ENCODE measurements around the gene MPV17. TPM values are rescaled to one million over a fixed set of nuclear protein-coding genes. Genes with fewer than 3 reads are reported as not detected.

The MPV17 gene
- polyA plus RNA-seq, 1 donor (not counting 4 experiments of a cell fraction or from before 2014, with no cell fraction given), result 125 TPM

DNA sequence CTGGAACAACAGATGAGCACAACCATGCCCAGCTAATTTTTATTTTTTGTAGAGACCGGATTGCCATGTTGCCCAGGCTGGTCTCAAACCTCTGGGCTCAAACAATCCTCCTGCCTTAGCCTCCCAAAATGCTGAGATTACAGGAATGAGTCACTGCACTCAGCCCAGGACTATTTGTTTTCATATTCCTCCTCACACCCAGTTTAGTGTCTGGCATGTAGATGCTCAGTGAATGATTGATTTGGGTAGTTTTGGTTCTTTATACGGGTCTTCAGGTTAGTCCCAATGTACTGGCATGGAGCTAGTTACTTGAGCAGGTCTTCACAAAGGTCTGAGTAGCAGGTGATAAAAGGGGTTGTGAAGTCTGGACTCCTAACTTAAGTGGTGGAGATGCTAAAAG, 41.0 kb upstream of the MPV17 start:
- Histone ChIP-seq H3K27me3 (ENCODE audit: control insufficient read depth, extremely low read depth, insufficient read depth, low read length) (no peaks in the 10 kb centered on the region), H3K9me3 (ENCODE audit: control insufficient read depth, low read depth, low read length) (no peaks in the 10 kb centered on the region), H4K20me1 (ENCODE audit: control insufficient read depth, extremely low read depth, insufficient read depth, low read length) (no peaks in the 10 kb centered on the region), H3K9ac (ENCODE audit: control insufficient read depth, extremely low read depth, insufficient read depth, low read length) (no peak overlapping the region), H3K4me1 (ENCODE audit: control insufficient read depth, extremely low read depth, insufficient read depth, low read length) (peaks cover 3% of the 10 kb centered on the region), H3K27ac (ENCODE audit: control insufficient read depth, insufficient read depth, low read length) (no peak overlapping the region), H3K4me3 (ENCODE audit: control insufficient read depth in 2 of 3, extremely low read depth in 1 of 3, insufficient read depth in 2 of 3, low read depth in 1 of 3, low read length in 3 of 3) (no peak overlapping the region), H3K4me2 (ENCODE audit: control insufficient read depth, extremely low read depth, insufficient read depth, low read depth, low read length) (no peak overlapping the region), H2AFZ (ENCODE audit: control insufficient read depth, low read length) (no peak overlapping the region), H3K9me1 (ENCODE audit: control insufficient read depth, extremely low read depth, insufficient read depth, low read length) (no peaks in the 10 kb centered on the region), H3K79me2 (ENCODE audit: control insufficient read depth, insufficient read depth, low read length) (peaks cover 12% of the 10 kb centered on the region), H3K36me3 (ENCODE audit: control insufficient read depth in 2 of 2, extremely low read depth in 1 of 2, insufficient read depth in 2 of 2, low read length in 2 of 2) (peaks cover 26 to 34% of the 10 kb centered on the region in 2 experiments)
- DNase-seq (ENCODE audit: low read depth, low spot score) (no peak), FAIRE-seq (no peak)
- dilution Hi-C loops (cut with MboI; ENCODE audit: extremely low pct_ligation_motif_present, low sequenced_read_pairs), result no loop called here
- no peak for TF ChIP-seq EZH2 (IDR thresholded peaks at IDR 0.05; ENCODE audit: low read length)
- TF ChIP-seq, protein P1, sequence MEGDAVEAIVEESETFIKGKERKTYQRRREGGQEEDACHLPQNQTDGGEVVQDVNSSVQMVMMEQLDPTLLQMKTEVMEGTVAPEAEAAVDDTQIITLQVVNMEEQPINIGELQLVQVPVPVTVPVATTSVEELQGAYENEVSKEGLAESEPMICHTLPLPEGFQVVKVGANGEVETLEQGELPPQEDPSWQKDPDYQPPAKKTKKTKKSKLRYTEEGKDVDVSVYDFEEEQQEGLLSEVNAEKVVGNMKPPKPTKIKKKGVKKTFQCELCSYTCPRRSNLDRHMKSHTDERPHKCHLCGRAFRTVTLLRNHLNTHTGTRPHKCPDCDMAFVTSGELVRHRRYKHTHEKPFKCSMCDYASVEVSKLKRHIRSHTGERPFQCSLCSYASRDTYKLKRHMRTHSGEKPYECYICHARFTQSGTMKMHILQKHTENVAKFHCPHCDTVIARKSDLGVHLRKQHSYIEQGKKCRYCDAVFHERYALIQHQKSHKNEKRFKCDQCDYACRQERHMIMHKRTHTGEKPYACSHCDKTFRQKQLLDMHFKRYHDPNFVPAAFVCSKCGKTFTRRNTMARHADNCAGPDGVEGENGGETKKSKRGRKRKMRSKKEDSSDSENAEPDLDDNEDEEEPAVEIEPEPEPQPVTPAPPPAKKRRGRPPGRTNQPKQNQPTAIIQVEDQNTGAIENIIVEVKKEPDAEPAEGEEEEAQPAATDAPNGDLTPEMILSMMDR (optimal IDR thresholded peaks at IDR 0.05 in 1 of 3, IDR thresholded peaks at IDR 0.05 in 1 of 3, conservative IDR thresholded peaks at IDR 0.05 in 1 of 3; ENCODE audit: extremely low read depth in 1 of 3, insufficient read depth in 2 of 3, low read length in 3 of 3), result no peak

DNA sequence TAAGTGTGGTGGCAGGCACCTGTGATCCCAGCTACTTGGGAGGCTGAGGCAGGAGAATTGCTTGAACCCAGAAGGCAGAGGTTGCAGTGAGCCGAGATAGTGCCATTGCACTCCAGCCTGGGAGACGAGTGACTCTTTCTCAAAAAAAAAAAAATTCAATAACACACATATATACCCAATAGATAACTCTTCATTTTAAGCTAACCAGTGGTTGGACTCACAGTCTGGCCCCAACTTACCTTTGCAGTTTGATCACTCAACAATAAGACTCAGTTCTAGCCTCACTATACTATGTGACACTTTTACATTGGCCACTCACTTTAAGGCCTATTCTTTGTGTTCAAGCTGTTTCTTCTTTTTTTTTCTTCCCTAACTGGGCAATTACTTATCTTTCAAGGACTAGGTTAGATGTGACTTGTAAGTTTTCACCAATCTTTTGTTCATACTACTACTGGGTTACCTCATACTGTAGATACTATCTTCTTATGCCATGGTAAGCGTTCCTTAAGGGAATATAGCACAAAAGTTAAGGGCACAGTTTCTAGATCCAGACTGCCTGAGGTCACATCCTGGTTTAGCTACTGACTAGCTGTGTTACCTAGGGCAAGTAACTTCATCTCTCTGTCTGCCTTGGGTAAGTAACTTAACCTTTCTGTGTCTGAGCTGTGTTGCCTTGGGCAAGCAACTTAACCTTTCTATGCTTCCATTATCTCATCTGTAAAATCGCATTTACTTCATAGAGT, 40.0 kb upstream of the MPV17 start:
- no peaks in the 10 kb centered on the region for H3K9me3 ChIP-seq (ENCODE audit: control insufficient read depth, low read depth, low read length)
- no peaks in the 10 kb centered on the region for H3K27me3 ChIP-seq (ENCODE audit: control insufficient read depth, extremely low read depth, insufficient read depth, low read length)
- H3K36me3 ChIP-seq (ENCODE audit: control insufficient read depth in 2 of 2, extremely low read depth in 1 of 2, insufficient read depth in 2 of 2, low read length in 2 of 2), result peaks cover 24% of the 10 kb centered on the region in 2 experiments
- H3K4me2 ChIP-seq (ENCODE audit: control insufficient read depth, extremely low read depth, insufficient read depth, low read depth, low read length), result no peak overlapping the region
- H3K9me1 ChIP-seq (ENCODE audit: control insufficient read depth, extremely low read depth, insufficient read depth, low read length), result no peaks in the 10 kb centered on the region
- dilution Hi-C loops (cut with MboI; ENCODE audit: extremely low pct_ligation_motif_present, low sequenced_read_pairs), result no loop called here
- no peaks in the 10 kb centered on the region for H4K20me1 ChIP-seq (ENCODE audit: control insufficient read depth, extremely low read depth, insufficient read depth, low read length)
- no peak overlapping the region for H2AFZ ChIP-seq (ENCODE audit: control insufficient read depth, low read length)
- H3K9ac ChIP-seq (ENCODE audit: control insufficient read depth, extremely low read depth, insufficient read depth, low read length), result no peak overlapping the region
- H3K4me1 ChIP-seq (ENCODE audit: control insufficient read depth, extremely low read depth, insufficient read depth, low read length), result peaks cover 3% of the 10 kb centered on the region
- no peak overlapping the region for H3K27ac ChIP-seq (ENCODE audit: control insufficient read depth, insufficient read depth, low read length)
- peaks cover 9% of the 10 kb centered on the region for H3K79me2 ChIP-seq (ENCODE audit: control insufficient read depth, insufficient read depth, low read length)
- FAIRE-seq (no peak), DNase-seq (ENCODE audit: low read depth, low spot score) (no peak)
- no peak overlapping the region for H3K4me3 ChIP-seq (ENCODE audit: control insufficient read depth in 2 of 3, extremely low read depth in 1 of 3, insufficient read depth in 2 of 3, low read depth in 1 of 3, low read length in 3 of 3)
- TF ChIP-seq EZH2 (IDR thresholded peaks at IDR 0.05; ENCODE audit: low read length), result no peak
